Hepatocyte (in vitro differentiated cells): ENCODE data around the gene SIM2.

ENCODE experiments used
- EZH2phosphoT487 ChIP-seq: fragments of 200-600 bp; sonication (generic); IDR thresholded peaks from one replicate; pipeline ENCODE4 v1.6.1; 2018; ENCODE audit warnings: antibody characterized with exemption, mild to moderate bottlenecking, low read depth, moderate library complexity; ENCODE audit not compliant: unreplicated experiment, severe bottlenecking
- TF ChIP-seq, protein P1 (sequence below): fragments of 200-600 bp; sonication (generic); IDR thresholded peaks from 2 replicates; pipeline ENCODE4 v1.5.1; 2016; ENCODE audit warnings: antibody characterized with exemption, mild to moderate bottlenecking; ENCODE audit not compliant: poor library complexity

DNA sequence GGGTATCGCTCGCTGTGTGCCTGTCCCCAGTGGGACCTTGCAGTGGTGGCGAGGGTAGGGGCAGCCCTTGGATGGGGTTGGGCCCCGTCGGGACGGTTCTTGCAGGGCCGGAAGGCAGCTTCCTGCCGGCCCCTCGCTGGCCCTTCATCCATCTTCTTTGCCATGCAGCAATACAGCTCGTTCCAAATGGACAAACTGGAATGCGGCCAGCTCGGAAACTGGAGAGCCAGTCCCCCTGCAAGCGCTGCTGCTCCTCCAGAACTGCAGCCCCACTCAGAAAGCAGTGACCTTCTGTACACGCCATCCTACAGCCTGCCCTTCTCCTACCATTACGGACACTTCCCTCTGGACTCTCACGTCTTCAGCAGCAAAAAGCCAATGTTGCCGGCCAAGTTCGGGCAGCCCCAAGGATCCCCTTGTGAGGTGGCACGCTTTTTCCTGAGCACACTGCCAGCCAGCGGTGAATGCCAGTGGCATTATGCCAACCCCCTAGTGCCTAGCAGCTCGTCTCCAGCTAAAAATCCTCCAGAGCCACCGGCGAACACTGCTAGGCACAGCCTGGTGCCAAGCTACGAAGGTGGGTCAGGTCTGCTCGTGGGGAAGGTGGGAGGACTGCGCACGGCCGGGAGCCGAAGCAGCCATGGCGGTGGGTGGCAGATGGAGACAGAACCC, 45.8 kb downstream of the SIM2 start:
- no peak for TF ChIP-seq EZH2phosphoT487
- TF ChIP-seq, protein P1, sequence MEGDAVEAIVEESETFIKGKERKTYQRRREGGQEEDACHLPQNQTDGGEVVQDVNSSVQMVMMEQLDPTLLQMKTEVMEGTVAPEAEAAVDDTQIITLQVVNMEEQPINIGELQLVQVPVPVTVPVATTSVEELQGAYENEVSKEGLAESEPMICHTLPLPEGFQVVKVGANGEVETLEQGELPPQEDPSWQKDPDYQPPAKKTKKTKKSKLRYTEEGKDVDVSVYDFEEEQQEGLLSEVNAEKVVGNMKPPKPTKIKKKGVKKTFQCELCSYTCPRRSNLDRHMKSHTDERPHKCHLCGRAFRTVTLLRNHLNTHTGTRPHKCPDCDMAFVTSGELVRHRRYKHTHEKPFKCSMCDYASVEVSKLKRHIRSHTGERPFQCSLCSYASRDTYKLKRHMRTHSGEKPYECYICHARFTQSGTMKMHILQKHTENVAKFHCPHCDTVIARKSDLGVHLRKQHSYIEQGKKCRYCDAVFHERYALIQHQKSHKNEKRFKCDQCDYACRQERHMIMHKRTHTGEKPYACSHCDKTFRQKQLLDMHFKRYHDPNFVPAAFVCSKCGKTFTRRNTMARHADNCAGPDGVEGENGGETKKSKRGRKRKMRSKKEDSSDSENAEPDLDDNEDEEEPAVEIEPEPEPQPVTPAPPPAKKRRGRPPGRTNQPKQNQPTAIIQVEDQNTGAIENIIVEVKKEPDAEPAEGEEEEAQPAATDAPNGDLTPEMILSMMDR, result no peak
